HCT116 (cell line): ENCODE measurements around the gene NELFB. TPM values are rescaled to one million over a fixed set of nuclear protein-coding genes. Genes with fewer than 3 reads are reported as not detected.
A peak's percentile ranks its signal among the peaks of the same experiment; 100 is the strongest.

Experiments used
- ATAC-seq: fragments of 200-7000 bp; cut with Tn5 transposase; 2 replicates; pipeline ENCODE4 v1.9.1; 2020; ENCODE audit warnings: mild to moderate bottlenecking, moderate library complexity
- BruUV-seq: library from RNA; stranded (reverse); fragments of 400-500 nt; replicated peaks from 2 replicates; lab custom pipeline; 2021; lab: Mats Ljungman, UMichigan
- CTCF ChIA-PET: fragments of 300-600 bp; sonication (Branson Sonifier 250); formaldehyde crosslinking; loops from one replicate; lab custom pipeline; 2021; ENCODE audit warnings: antibody characterized with exemption; lab: Charles Lee
- POLR2A ChIA-PET: fragments of 300-600, 350-600 bp; sonication (Branson Sonifier 250); formaldehyde crosslinking; loops from one replicate; lab custom pipeline; 2021; ENCODE audit warnings: antibody characterized with exemption; lab: Charles Lee
- RAD21 ChIA-PET, 2 experiments: fragments of 300-600 bp; sonication (Branson Sonifier 250); formaldehyde crosslinking; loops; one replicate each; lab custom pipeline; 2023; ENCODE audit warnings: low total read pairs in 2 of 2; ENCODE audit not compliant: uncharacterized antibody in 2 of 2, unreplicated experiment in 2 of 2, low non-redundant PET in 1 of 2; lab: Charles Lee
- DNase-seq: peaks from one replicate; pipeline ENCODE4 v3.0.0-alpha.2; 2010; ENCODE audit warnings: low read depth, low spot score
- H2AFZ ChIP-seq: fragments of 200-600 bp; shearing (Covaris generic), sonication (generic); 2 replicates; pipeline ENCODE4 v1.6.1; 2017; ENCODE audit warnings: low read depth, mixed run types, mixed read lengths, antibody characterized with exemption, low read length; ENCODE audit not compliant: poor library complexity, severe bottlenecking
- H3K27ac ChIP-seq: 2 replicates; pipeline ENCODE4 v1.5.1; 2012; ENCODE audit warnings: low read depth, low read length
- H3K27me3 ChIP-seq: fragments of 200-600 bp; sonication (generic); 2 replicates; pipeline ENCODE4 v1.6.1; 2016; ENCODE audit warnings: mixed run types, low read length, mixed read lengths; ENCODE audit not compliant: insufficient read depth
- H3K36me3 ChIP-seq, 2 experiments: fragments of 200-500 bp in 1 of 2; fragments of 200-600 bp in 1 of 2; sonication (Bioruptor generic) in 1 of 2; sonication (generic) in 1 of 2; 2 replicates each; pipeline versions ENCODE4 v1.5.1 to v1.6.1; 2014 to 2016; ENCODE audit warnings: low read length in 2 of 2, inconsistent platforms in 1 of 2, mixed read lengths in 1 of 2, mixed run types in 1 of 2; ENCODE audit not compliant: insufficient read depth in 2 of 2, control insufficient read depth in 1 of 2
- H3K4me1 ChIP-seq, 2 experiments: fragments of 200-600 bp in 1 of 2; sonication (generic) in 1 of 2; 2 replicates each; pipeline versions ENCODE4 v1.5.1 to v1.6.1; 2012 to 2017; ENCODE audit warnings: low read length in 2 of 2, inconsistent platforms in 1 of 2, mild to moderate bottlenecking in 1 of 2, mixed read lengths in 1 of 2, mixed run types in 1 of 2, moderate library complexity in 1 of 2; ENCODE audit not compliant: insufficient read depth in 2 of 2, control insufficient read depth in 1 of 2
- H3K4me2 ChIP-seq: fragments of 200-600 bp; sonication (generic); 2 replicates; pipeline ENCODE4 v1.6.1; 2017; ENCODE audit warnings: mixed run types, low read length, mixed read lengths
- H3K4me3 ChIP-seq, 2 experiments: fragments of 200-600 bp in 1 of 2; sonication (generic) in 1 of 2; replicated peaks in 1 of 2; 2 replicates each; pipeline ENCODE4 v1.5.1; 2011 to 2016; ENCODE audit warnings: low read length in 2 of 2, control low read depth in 1 of 2, low read depth in 1 of 2, mild to moderate bottlenecking in 1 of 2, mixed read lengths in 1 of 2, mixed run types in 1 of 2
- H3K79me2 ChIP-seq: fragments of 200-600 bp; sonication (generic); 2 replicates; pipeline ENCODE4 v1.6.1; 2017; ENCODE audit warnings: mild to moderate bottlenecking, mixed run types, low read length, moderate library complexity, mixed read lengths; ENCODE audit not compliant: insufficient read depth
- H3K9ac ChIP-seq: fragments of 200-600 bp; sonication (generic); 2 replicates; pipeline ENCODE4 v1.6.1; 2016; ENCODE audit warnings: low read length, mixed read lengths
- H3K9me2 ChIP-seq: fragments of 200-600 bp; sonication (generic), shearing (Covaris generic); 2 replicates; pipeline ENCODE4 v1.6.1; 2017; ENCODE audit warnings: mixed run types, mild to moderate bottlenecking, moderate library complexity; ENCODE audit not compliant: insufficient read depth
- H3K9me3 ChIP-seq, 2 experiments: fragments of 200-500 bp in 1 of 2; fragments of 200-600 bp in 1 of 2; sonication (Bioruptor generic) in 1 of 2; sonication (generic) in 1 of 2; 2 replicates each; pipeline ENCODE4 v1.6.1; 2014 to 2017; ENCODE audit warnings: low read length in 2 of 2, mixed read lengths in 2 of 2, inconsistent platforms in 1 of 2, low read depth in 1 of 2, mild to moderate bottlenecking in 1 of 2, mixed run types in 1 of 2, moderate library complexity in 1 of 2; ENCODE audit not compliant: control insufficient read depth in 1 of 2, insufficient read depth in 1 of 2
- H4K20me1 ChIP-seq: fragments of 200-600 bp; sonication (generic), shearing (Covaris generic); 2 replicates; pipeline ENCODE4 v1.6.1; 2017; ENCODE audit warnings: mixed run types, mild to moderate bottlenecking, moderate library complexity; ENCODE audit not compliant: insufficient read depth
- ATF3 ChIP-seq: IDR thresholded peaks from 2 replicates; pipeline ENCODE4 v1.6.1; 2012
- CBX3 ChIP-seq: IDR thresholded peaks from 2 replicates; pipeline ENCODE4 v1.6.1; 2012; ENCODE audit warnings: low read depth
- CEBPB ChIP-seq: IDR thresholded peaks from 2 replicates; pipeline ENCODE4 v1.6.1; 2012; ENCODE audit warnings: low read depth
- EGR1 ChIP-seq: IDR thresholded peaks from 2 replicates; pipeline ENCODE4 v1.6.1; 2012; ENCODE audit warnings: low read depth
- ELF1 ChIP-seq: IDR thresholded peaks from 2 replicates; pipeline ENCODE4 v1.6.1; 2012; ENCODE audit warnings: low read depth, borderline replicate concordance
- EZH2 ChIP-seq: fragments of 200-600 bp; sonication (generic); IDR thresholded peaks from 2 replicates; pipeline ENCODE4 v1.6.1; 2017; ENCODE audit warnings: antibody characterized with exemption, mixed run types
- FOSL1 ChIP-seq: IDR thresholded peaks from 2 replicates; pipeline ENCODE4 v1.6.1; 2012; ENCODE audit warnings: low read depth
- JUND ChIP-seq: IDR thresholded peaks from 2 replicates; pipeline ENCODE4 v1.6.1; 2012
- MAX ChIP-seq: IDR thresholded peaks from 2 replicates; pipeline ENCODE4 v1.6.1; 2012
- POLR2A ChIP-seq: IDR thresholded peaks from 2 replicates; pipeline ENCODE4 v1.7.0; 2011; ENCODE audit warnings: borderline replicate concordance; ENCODE audit not compliant: insufficient read depth, insufficient read length; ENCODE audit errors: extremely low read depth
- POLR2AphosphoS5 ChIP-seq: IDR thresholded peaks from 2 replicates; pipeline ENCODE4 v1.6.1; 2011; ENCODE audit warnings: mild to moderate bottlenecking, low read depth, low read length, moderate library complexity
- RAD21 ChIP-seq: IDR thresholded peaks from 2 replicates; pipeline ENCODE4 v1.6.1; 2012; ENCODE audit warnings: low read depth, mild to moderate bottlenecking
- SIN3A ChIP-seq: IDR thresholded peaks from 2 replicates; pipeline ENCODE4 v1.6.1; 2012; ENCODE audit warnings: low read depth
- SP1 ChIP-seq: IDR thresholded peaks from 2 replicates; pipeline ENCODE4 v1.6.1; 2012; ENCODE audit warnings: low read depth
- SRF ChIP-seq: IDR thresholded peaks from 2 replicates; pipeline ENCODE4 v1.6.1; 2012; ENCODE audit warnings: low read depth
- YY1 ChIP-seq: IDR thresholded peaks from 2 replicates; pipeline ENCODE4 v1.6.1; 2011; ENCODE audit warnings: low read length, low read depth, moderate library complexity, mild to moderate bottlenecking; ENCODE audit not compliant: insufficient replicate concordance; ENCODE audit errors: extremely low read depth
- ZBTB33 ChIP-seq: IDR thresholded peaks from 2 replicates; pipeline ENCODE4 v1.6.1; 2011; ENCODE audit warnings: mild to moderate bottlenecking, low read length, moderate library complexity; ENCODE audit not compliant: insufficient replicate concordance; ENCODE audit errors: extremely low read depth
- ZFX ChIP-seq: fragments of 450-650 bp; IDR thresholded peaks from 2 replicates; pipeline ENCODE4 v1.6.1; 2017
- ZNF274 ChIP-seq: fragments of 200-500 bp; sonication (Bioruptor generic); IDR thresholded peaks from 2 replicates; pipeline ENCODE4 v1.6.1; 2014; ENCODE audit warnings: mild to moderate bottlenecking, low read depth, low read length, inconsistent platforms
- intact Hi-C: fragments of 100-400 bp; cut with micrococcal nuclease; formaldehyde crosslinking; loops from 2 replicates; pipeline ENCODE4 v1.10.0; 2022
- total RNA-seq: library from RNA; stranded (reverse); gene quantifications from one replicate; pipeline ENCODE4 v1.2.1, GENCODE V29; 2021; ENCODE audit not compliant: unreplicated experiment

NELFB gene
- total RNA-seq, 1 experiment from 2014 or later: 86.4 TPM

- POLR2A ChIA-PET: interaction anchor here (3.8 kb wide), 1 partner anchor 11 kb away, joined by 24 read pairs; the partner anchor contains the start of gene NRARP
- no peak overlapping the region for H3K27ac ChIP-seq
- no peaks in the 10 kb centered on the region for H3K27me3 ChIP-seq
- CTCF ChIA-PET: interaction anchor here (2.2 kb wide), 1 partner anchor 11 kb away, joined by 5 read pairs; the partner anchor contains the start of gene NRARP
- H2AFZ ChIP-seq: no peak overlapping the region
- peaks cover 34 to 57% of the 10 kb centered on the region in 2 experiments for H3K4me1 ChIP-seq
- H3K9ac ChIP-seq: no peak overlapping the region
- DNase-seq: no peak
- H3K36me3 ChIP-seq: no peaks in the 10 kb centered on the region
- intact Hi-C loops: no loop called here
- H3K4me3 ChIP-seq: no peak overlapping the region
- H4K20me1 ChIP-seq: no peaks in the 10 kb centered on the region
- TF ChIP-seq CEBPB: no peak
- no peak for TF ChIP-seq ZNF274
- no peak for TF ChIP-seq EGR1
- TF ChIP-seq EZH2: no peak
- TF ChIP-seq, all 23 proteins: peak for 0
- H3K79me2 ChIP-seq: no peaks in the 10 kb centered on the region
- ATAC-seq: no peak
- no peaks in the 10 kb centered on the region for H3K9me3 ChIP-seq
- RAD21 ChIA-PET: no interaction called here
- no peaks in the 10 kb centered on the region for H3K9me2 ChIP-seq
- H3K4me2 ChIP-seq: peak overlapping the region; percentile 27; the same call in 1 of the 2 replicates
- no TSS peak for BruUV-seq
Measured at GRCh38 chr9:137312852-137313325, 57.8 kb downstream of the NELFB start.

GRCh38 chr9:137313326-137313936, 58.3 kb downstream of the NELFB start:
- H2AFZ ChIP-seq: no peak overlapping the region
- ATAC-seq (no peak), DNase-seq (no peak)
- intact Hi-C loops: no loop called here
- no peaks in the 10 kb centered on the region for H3K79me2 ChIP-seq
- H3K9me3 ChIP-seq: no peaks in the 10 kb centered on the region
- no peaks in the 10 kb centered on the region for H3K27me3 ChIP-seq
- H3K36me3 ChIP-seq: no peaks in the 10 kb centered on the region
- H3K9ac ChIP-seq: no peak overlapping the region
- H3K9me2 ChIP-seq: no peaks in the 10 kb centered on the region
- RAD21 ChIA-PET: no interaction called here
- no peak overlapping the region for H3K4me2 ChIP-seq
- H4K20me1 ChIP-seq: no peaks in the 10 kb centered on the region
- CTCF ChIA-PET: interaction anchor here (2.2 kb wide), 1 partner anchor 12 kb away, joined by 5 read pairs; the partner anchor contains the start of gene NRARP
- BruUV-seq: no TSS peak
- H3K4me1 ChIP-seq: peaks cover 34 to 57% of the 10 kb centered on the region in 2 experiments
- no peak overlapping the region for H3K4me3 ChIP-seq
- POLR2A ChIA-PET: interaction anchor here (3.8 kb wide), 1 partner anchor 12 kb away, joined by 24 read pairs; the partner anchor contains the start of gene NRARP
- no peak overlapping the region for H3K27ac ChIP-seq
- no peak for TF ChIP-seq SRF
- TF ChIP-seq CEBPB: no peak
- no peak for TF ChIP-seq MAX
- no peak for TF ChIP-seq POLR2AphosphoS5
- TF ChIP-seq POLR2A: no peak
- no peak for TF ChIP-seq ZNF274
- no peak for TF ChIP-seq SP1
- no peak for TF ChIP-seq YY1
- TF ChIP-seq ZFX: no peak
- TF ChIP-seq FOSL1: no peak
- no peak for TF ChIP-seq RAD21
- no peak for TF ChIP-seq EGR1
- no peak for TF ChIP-seq ELF1
- TF ChIP-seq EZH2: no peak
- TF ChIP-seq SIN3A: no peak
- no peak for TF ChIP-seq CBX3
- no peak for TF ChIP-seq ZBTB33
- TF ChIP-seq ATF3: no peak
- no peak for TF ChIP-seq JUND
